NOMO-1 treated with dmso at 0.1 percent for 144 hours (cell line): ENCODE measurements around the gene ATP5PO.

ENCODE experiments used
- DNase-seq: peaks from one replicate; lab custom pipeline; 2025; ENCODE audit not compliant: unreplicated experiment; lab: John Stamatoyannopoulos, UW

Gene ATP5PO, protein sequence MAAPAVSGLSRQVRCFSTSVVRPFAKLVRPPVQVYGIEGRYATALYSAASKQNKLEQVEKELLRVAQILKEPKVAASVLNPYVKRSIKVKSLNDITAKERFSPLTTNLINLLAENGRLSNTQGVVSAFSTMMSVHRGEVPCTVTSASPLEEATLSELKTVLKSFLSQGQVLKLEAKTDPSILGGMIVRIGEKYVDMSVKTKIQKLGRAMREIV

GRCh38 chr21:33915368-33916199, at the start of gene ATP5PO:
Gene ATP5PO, minus strand, starts transcription at chr21:33915804. Its CDS starts 41 bp downstream, at chr21:33915763.
- peak; percentile 95 for DNase-seq

DNA sequence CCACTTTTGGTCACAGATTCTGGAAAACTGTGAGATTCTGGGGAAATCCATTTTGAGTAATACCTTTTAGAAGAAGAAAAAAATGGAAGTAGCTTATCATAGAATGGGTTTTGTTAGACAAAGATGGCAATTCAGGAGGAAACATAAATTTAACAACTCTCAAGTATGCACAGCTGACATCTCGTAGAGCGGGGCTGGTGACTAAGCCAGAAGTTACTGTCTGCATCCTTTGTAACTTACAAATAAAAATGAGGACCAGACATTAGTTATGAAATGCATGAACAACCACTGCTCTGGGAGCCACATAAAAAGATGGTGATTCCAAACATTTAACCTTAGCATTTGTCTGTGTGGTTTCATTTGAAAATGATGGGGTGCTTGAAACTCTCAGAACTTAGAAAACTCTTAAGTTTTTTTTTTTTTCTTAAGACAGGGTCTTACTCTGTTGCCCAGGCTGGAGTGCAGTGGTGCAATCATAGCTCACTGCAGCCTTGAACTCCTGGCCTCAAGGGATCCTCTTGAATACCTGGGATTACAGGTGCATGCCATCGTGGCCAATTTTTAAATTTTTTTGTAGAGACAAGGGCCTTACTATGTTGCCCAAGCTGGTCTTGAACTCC, 49.2 kb upstream of the ATP5PO start:
- DNase-seq, result no peak

GRCh38 chr21:33963848-33964555, 48.4 kb upstream of the ATP5PO start:
- DNase-seq, result no peak

GRCh38 chr21:33962290-33962689, 46.7 kb upstream of the ATP5PO start:
- DNase-seq, result no peak

- DNase-seq, result no peak
Measured at GRCh38 chr21:33961061-33961460, 45.5 kb upstream of the ATP5PO start.

DNA sequence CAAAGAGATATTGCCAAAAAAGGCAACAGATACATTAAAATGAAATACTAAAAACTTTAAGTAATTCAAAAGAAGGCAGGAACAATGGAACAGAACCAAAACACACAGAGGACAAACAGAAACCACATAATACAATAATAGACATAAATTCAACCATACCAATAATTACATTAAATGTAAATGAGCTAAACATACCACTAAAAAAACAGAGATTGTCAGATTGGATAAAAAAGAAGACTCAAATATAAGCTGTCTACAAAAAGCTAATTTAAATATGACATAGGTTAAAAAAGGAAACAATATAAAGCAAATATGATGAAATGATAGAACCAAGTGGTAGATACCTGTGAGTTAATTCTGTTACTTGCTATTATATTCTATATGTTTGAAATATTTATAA, 44.1 kb upstream of the ATP5PO start:
- DNase-seq, result no peak

DNA sequence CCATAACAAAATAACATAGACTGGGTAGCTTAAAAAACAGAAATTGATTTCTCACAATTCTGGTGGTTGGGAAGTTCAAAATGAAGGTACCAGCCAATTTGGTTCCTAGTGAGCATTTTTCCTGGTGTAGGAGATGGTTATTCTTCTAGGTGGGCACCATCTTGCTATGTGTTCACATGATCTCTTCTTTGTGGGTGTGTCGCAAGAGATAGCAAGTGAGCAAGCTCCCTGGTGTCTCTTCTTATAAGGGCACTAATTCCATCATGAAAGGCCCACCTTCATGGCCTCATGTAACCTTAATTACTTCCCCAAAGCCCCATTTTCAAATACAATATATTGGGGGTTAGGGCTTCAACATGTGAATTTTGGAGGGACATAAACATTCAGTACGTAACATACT, 38.8 kb upstream of the ATP5PO start:
- no peak for DNase-seq

DNA sequence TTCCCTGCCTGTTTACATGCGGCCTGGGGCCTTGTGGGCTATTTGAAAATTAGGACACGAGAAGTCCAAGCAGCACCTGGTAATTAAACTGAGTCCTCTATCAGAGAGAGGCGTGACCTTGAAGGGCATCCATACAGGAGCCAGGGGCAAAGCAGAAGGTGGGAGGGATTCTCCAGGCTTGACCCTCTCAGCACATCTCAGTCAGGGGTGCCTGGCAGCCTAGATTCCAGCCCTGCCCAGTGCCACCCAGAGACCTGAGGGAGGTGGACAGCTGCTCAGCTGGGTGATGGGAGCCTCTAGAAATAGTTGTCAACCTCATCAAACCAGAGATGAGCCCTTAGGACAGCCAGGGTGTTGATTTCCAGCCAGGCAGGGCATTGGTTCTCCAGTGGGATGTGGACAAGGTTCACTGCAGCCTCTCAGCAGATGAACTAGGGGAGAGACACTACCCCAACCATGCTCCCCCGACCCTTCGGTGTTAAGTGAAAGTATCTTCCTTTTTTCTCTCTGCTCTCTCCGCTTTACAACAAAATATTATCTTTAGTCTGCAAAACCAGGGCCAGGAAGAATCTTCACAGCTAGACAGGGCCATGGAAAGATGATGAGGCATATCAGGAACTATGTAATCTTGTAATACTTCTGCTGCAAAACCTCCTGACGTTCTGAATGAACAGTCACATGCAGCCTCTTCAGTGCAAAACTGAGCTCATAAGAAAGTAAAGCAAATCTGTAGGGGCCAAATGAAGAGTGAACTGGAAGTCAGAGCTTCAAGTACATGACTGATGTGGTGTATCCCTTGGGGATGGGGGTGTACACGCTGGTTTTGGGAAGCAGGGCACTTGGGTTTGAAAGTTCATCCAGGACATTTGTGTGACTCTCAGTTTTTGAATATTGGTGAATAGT, 35.9 kb upstream of the ATP5PO start:
- no peak for DNase-seq

DNA sequence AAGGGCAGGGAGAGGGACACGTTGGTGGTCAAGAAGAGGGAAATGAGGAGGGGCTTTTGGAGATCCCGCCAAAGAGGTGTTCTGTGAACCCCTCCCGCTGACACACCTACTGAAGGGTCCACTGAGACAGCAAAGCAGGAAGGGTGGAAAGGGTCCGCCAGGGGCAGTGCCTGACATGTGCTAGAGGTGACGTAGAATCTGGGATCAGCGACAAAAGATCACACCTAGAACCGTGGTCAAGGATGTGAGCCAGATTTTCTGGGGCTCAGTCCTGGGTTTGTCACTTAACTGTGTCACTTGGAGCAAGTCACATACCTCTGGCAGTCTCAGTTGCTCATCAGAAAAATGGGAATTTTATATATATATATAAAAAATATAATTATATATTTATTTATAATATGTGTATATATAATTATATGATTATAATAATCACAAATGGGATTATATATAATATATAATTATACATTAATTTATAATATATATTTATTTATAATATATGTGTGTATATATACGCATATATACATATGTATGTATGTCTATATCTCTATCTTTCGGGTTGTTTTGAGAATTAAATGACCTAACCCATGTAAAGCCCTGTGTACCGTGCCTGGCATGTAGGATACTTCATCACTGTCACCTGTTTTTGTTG, 35.0 kb upstream of the ATP5PO start:
- no peak for DNase-seq

DNA sequence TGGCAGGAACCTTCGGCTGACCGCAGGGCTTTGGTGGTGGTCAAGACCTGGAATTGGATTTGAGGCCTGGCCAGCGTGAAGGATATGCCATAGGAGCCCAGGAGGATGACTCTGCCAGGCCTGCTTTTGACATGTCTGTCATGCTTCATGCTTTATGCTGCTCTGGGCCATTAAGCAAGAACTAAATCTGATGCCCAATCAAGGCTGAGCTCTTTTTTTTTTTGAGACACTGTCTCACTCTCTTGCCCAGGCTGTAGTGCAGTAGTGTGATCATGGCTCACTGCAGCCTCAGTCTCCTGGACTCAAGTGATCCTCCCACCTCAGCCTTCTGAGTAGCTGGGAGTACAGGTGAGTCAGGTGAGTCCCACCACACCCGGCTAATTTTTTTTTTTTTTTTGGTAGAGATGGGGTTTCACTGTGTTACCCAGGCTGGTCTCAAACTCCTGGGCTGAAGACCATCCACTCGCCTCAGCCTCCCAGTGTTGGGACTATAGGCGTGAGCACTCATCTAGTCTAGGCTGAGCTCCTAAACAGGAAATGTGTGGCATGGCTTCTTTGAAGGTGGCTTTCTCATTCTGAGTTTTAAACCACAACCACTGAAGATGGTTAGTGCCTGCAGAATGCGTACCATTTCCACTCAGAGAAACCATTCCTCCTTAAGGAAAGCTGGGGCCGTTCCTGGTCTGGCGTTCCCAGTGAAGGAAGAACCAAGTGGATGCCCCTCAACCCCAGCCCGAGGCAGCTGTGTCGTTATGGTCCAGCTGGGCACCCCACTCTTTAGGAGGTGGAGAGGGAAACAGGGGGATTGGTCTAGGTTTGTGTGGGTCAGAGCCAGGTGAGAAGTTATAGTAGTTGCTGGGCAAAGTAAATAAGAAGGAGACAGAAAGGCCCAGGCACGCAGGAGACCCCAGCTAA, 34.2 kb upstream of the ATP5PO start:
- no peak for DNase-seq

GRCh38 chr21:33948951-33949444, 33.4 kb upstream of the ATP5PO start:
- no peak for DNase-seq

GRCh38 chr21:33948096-33948950, 32.7 kb upstream of the ATP5PO start:
- peak; percentile 58 for DNase-seq

- peak; percentile 96 for DNase-seq
Measured at GRCh38 chr21:33947451-33948095, 32.0 kb upstream of the ATP5PO start.

DNA sequence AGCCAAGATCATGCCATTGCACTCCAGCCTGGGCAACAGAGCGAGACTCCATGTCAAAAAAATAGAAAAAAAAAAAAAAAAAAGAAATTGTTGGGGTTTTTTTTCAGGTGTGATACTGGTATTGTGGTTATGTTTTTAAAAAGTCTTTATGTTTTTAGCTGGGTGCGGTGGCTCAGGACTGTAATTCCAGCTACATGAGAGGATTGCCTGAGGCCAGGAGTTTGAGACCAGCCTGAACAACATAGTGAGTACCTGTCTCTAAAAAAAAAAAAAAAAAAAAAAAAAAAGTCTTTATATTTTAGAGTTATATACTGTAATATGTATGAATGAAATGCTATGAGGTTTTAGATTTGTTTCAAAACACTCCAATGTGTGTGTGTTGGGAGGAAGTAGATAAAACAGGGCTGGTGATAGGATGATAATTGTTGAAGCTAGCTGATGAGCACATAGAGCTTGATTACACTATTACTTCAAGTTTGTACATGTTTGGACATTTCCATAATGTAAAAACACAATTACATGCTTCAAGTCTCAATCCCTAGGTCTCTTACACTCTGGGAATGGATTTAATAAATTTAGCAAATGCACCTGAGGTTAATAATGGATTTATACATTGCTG, 30.2 kb upstream of the ATP5PO start:
- DNase-seq, result no peak

DNA sequence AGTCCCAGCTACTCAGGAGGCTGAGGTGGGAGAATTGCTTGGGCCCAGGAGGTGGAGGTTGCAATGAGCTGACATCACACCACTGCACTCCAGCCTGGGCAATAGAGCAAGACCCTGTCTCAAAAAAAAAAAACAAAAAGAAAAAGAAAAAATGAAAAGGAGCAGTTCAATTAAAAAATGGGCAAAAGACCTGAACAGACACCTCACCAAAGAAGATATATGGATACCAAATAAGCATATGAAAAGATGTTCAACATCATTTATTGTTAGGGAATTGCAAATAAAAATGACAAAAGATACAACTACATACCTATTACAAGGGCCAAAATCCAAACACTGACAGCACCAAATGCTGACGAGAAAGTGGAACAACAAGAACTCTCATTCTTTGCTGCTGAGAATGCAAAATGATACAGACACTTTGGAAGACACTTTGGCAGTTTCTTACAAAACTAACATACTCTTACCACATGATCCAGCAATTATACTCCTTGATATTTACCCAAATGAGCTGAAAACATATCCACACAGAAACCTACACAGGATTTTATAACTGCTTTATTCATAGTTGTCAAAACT, 28.7 kb upstream of the ATP5PO start:
- DNase-seq, result no peak

DNA sequence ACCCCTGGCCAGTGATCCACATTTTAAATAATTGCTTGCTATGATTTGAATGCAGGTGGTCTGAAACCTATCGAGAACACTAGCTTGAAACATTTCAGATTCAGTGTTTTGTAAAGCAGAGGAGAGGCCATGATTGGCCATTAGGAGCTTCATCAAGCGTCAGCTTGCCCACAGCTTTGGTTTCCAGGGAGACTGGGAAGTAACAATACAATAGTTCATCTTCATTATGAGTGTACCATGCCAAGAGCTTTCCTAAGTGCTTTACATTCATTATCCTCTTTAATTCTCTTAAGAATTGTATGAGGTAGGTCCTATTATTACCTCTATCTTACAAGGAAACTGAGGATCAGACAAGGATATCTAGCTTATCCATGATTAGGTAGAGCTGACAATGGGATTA, 27.7 kb upstream of the ATP5PO start:
- no peak for DNase-seq

- no peak for DNase-seq
Measured at GRCh38 chr21:33942426-33942825, 26.8 kb upstream of the ATP5PO start.
